MM.1S (cell line): Measurements from ENCODE around the gene EPHA10.

Experiments
- DNase-seq: peaks from one replicate; pipeline ENCODE4 v3.0.0-alpha.2; 2015
- H2AFZ ChIP-seq: fragments of 300-600 bp; sonication (generic); 2 replicates; pipeline ENCODE4 v1.6.0; 2016; ENCODE audit warnings: antibody characterized with exemption, low read length
- H3F3A ChIP-seq: fragments of 300-600 bp; sonication (generic); 2 replicates; pipeline ENCODE4 v1.6.1; 2016; ENCODE audit warnings: mild to moderate bottlenecking, antibody characterized with exemption, low read length, moderate library complexity, mixed read lengths; ENCODE audit not compliant: insufficient read depth
- H3K27ac ChIP-seq: fragments of 300-600 bp; sonication (generic); 2 replicates; pipeline ENCODE4 v1.5.1; 2016; ENCODE audit warnings: mild to moderate bottlenecking, low read length
- H3K27me3 ChIP-seq: fragments of 300-600 bp; sonication (generic); replicated peaks from 2 replicates; pipeline ENCODE4 v1.6.0; 2016; ENCODE audit warnings: low read length; ENCODE audit not compliant: insufficient read depth
- H3K36me3 ChIP-seq: fragments of 300-600 bp; sonication (generic); replicated peaks from 2 replicates; pipeline ENCODE4 v1.6.1; 2016; ENCODE audit warnings: mild to moderate bottlenecking, low read length, mixed read lengths; ENCODE audit not compliant: insufficient read depth
- H3K4me1 ChIP-seq: fragments of 300-600 bp; sonication (generic); 2 replicates; pipeline ENCODE4 v1.6.1; 2016; ENCODE audit warnings: low read length, mixed read lengths
- H3K4me2 ChIP-seq: fragments of 300-600 bp; sonication (generic); 2 replicates; pipeline ENCODE4 v1.6.0; 2016; ENCODE audit warnings: low read depth, low read length
- H3K4me3 ChIP-seq: fragments of 300-600 bp; sonication (generic); 2 replicates; pipeline ENCODE4 v1.5.1; 2016; ENCODE audit warnings: low read length, mixed read lengths
- H3K79me2 ChIP-seq: fragments of 300-600 bp; sonication (generic); 2 replicates; pipeline ENCODE4 v1.6.1; 2016; ENCODE audit warnings: mixed run types, low read length, mixed read lengths
- H3K9ac ChIP-seq: fragments of 300-600 bp; sonication (generic); 2 replicates; pipeline ENCODE4 v1.6.1; 2016; ENCODE audit warnings: low read length, mixed read lengths
- H3K9me2 ChIP-seq: fragments of 300-600 bp; sonication (generic); replicated peaks from 2 replicates; pipeline ENCODE4 v1.6.1; 2016; ENCODE audit warnings: mild to moderate bottlenecking, low read length, mixed read lengths; ENCODE audit not compliant: insufficient read depth
- H3K9me3 ChIP-seq: fragments of 300-600 bp; sonication (generic); replicated peaks from 2 replicates; pipeline ENCODE4 v1.6.1; 2016; ENCODE audit warnings: mild to moderate bottlenecking, low read length, mixed read lengths; ENCODE audit not compliant: insufficient read depth
- H4K20me1 ChIP-seq: fragments of 300-600 bp; sonication (generic); 2 replicates; pipeline ENCODE4 v1.6.1; 2016; ENCODE audit warnings: mild to moderate bottlenecking, low read length, moderate library complexity, mixed read lengths; ENCODE audit not compliant: insufficient read depth
- EZH2 ChIP-seq: fragments of 300-600 bp; sonication (generic); optimal IDR thresholded peaks from 2 replicates; pipeline ENCODE3; 2017; ENCODE audit warnings: low read depth, mild to moderate bottlenecking, antibody characterized with exemption, low read length, mixed read lengths
- EZH2phosphoT487 ChIP-seq: fragments of 300-600 bp; sonication (generic); IDR thresholded peaks from 2 replicates; pipeline ENCODE4 v1.6.1; 2018; ENCODE audit warnings: antibody characterized with exemption, low read length
- TF ChIP-seq, protein P1 (sequence below): fragments of 300-600 bp; sonication (generic); IDR thresholded peaks from 2 replicates; pipeline ENCODE4 v1.5.1; 2016; ENCODE audit warnings: antibody characterized with exemption, low read length, mixed read lengths

Gene EPHA10

DNA sequence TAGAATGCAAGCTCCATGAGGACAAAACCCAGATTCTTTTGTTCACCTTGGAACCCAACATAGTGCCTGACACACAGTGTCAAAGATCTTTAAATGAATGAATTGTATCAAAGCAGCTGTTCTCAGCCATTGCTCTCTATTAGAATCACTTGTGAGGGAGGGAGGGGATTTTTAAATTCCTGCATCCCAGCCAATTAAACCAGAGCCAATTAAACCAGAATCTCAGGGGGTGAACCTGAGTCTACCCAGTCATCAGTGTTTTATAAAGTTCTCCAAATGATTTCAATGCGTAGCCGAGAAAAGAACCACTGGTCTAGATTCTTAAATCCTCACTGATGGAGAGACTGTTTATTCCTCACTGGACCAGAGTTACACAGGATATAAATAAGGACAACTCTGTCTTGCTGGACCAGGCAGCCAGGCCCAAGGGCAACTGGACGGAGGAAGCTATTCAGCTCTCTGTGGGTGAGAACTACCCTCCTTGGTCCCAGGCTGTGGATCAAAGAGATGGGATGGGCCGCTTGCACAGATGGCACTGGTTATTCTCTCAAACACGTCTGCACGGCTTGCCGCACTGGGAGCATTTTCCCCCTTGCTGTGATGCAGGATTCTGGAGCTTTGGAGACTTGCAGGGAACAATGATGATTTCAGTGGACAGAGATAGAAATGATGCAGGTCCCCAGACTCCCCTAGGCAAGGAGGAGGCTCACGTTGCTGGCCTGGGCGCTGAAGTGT lies 92.6 kb downstream of the EPHA10 start:
- H3K27ac ChIP-seq: no peak overlapping the region
- no peaks in the 10 kb centered on the region for H3K36me3 ChIP-seq
- H3F3A ChIP-seq: peaks cover 20% of the 10 kb centered on the region
- H3K9me2 ChIP-seq: no peaks in the 10 kb centered on the region
- TF ChIP-seq EZH2: no peak
- TF ChIP-seq, protein P1, sequence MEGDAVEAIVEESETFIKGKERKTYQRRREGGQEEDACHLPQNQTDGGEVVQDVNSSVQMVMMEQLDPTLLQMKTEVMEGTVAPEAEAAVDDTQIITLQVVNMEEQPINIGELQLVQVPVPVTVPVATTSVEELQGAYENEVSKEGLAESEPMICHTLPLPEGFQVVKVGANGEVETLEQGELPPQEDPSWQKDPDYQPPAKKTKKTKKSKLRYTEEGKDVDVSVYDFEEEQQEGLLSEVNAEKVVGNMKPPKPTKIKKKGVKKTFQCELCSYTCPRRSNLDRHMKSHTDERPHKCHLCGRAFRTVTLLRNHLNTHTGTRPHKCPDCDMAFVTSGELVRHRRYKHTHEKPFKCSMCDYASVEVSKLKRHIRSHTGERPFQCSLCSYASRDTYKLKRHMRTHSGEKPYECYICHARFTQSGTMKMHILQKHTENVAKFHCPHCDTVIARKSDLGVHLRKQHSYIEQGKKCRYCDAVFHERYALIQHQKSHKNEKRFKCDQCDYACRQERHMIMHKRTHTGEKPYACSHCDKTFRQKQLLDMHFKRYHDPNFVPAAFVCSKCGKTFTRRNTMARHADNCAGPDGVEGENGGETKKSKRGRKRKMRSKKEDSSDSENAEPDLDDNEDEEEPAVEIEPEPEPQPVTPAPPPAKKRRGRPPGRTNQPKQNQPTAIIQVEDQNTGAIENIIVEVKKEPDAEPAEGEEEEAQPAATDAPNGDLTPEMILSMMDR: no peak
- no peak for TF ChIP-seq EZH2phosphoT487
- H3K4me3 ChIP-seq: no peak overlapping the region
- H3K9ac ChIP-seq: no peak overlapping the region
- no peaks in the 10 kb centered on the region for H3K79me2 ChIP-seq
- no peak overlapping the region for H3K4me2 ChIP-seq
- H4K20me1 ChIP-seq: no peaks in the 10 kb centered on the region
- no peaks in the 10 kb centered on the region for H3K27me3 ChIP-seq
- DNase-seq: no peak
- H3K4me1 ChIP-seq: peaks cover 31% of the 10 kb centered on the region
- H2AFZ ChIP-seq: no peak overlapping the region
- no peaks in the 10 kb centered on the region for H3K9me3 ChIP-seq

DNA sequence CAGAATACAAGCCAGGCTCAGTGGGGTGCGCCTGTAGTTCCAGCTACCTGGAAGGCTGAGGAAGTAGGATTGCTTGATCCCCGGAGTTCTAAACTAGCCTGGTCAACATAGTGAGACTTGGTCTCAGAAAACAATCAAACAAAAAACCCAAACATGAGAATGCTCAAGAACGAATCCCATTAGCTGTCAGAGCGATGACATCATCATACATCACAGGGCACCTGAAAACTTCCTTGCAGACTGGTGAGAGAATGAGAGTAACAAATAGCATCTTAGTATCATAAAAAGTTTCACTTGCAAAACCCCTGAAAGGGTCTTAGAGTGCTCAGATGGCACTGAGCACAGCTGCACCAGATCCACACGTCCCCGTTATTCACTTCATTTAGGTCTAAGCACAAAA lies 93.7 kb downstream of the EPHA10 start:
- Histone ChIP-seq H3K27ac (no peak overlapping the region), H2AFZ (no peak overlapping the region), H3K27me3 (no peaks in the 10 kb centered on the region), H3K36me3 (no peaks in the 10 kb centered on the region), H3K9me3 (no peaks in the 10 kb centered on the region), H3K79me2 (no peaks in the 10 kb centered on the region), H4K20me1 (no peaks in the 10 kb centered on the region), H3F3A (peaks cover 9% of the 10 kb centered on the region), H3K4me3 (no peak overlapping the region), H3K4me1 (peaks cover 21% of the 10 kb centered on the region), H3K4me2 (no peak overlapping the region), H3K9ac (no peak overlapping the region), H3K9me2 (no peaks in the 10 kb centered on the region)
- no peak for DNase-seq
- TF ChIP-seq, protein P1: no peak
- TF ChIP-seq EZH2 (no peak), EZH2phosphoT487 (no peak)

DNA sequence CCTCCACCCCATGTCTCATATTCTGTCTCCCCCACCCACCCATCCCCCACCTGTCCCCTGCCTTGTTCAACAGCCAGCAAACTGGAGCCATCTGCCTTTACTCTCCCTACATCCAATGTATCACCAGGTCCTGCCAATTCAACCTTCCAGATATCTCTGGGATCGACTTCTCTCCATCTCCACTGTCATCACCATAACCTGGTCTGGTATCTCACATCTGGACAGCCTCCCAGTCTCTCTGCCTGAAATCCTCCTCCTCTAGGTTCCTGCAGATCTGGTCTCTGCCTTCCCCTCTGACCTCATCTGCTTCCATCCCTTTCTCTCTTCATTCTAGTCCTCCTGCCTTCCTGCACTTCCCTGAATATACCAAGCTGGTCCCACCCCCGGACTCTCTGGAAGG lies 94.8 kb downstream of the EPHA10 start:
- H3K4me3 ChIP-seq: no peak overlapping the region

More for the DNA sequence above, 94.8 kb downstream of the EPHA10 start:
- Histone ChIP-seq H3K27ac (no peak overlapping the region), H3K27me3 (no peaks in the 10 kb centered on the region), H3K9me2 (no peaks in the 10 kb centered on the region), H3K4me2 (no peak overlapping the region), H3K9ac (no peak overlapping the region), H3K36me3 (no peaks in the 10 kb centered on the region), H3K4me1 (peaks cover 11% of the 10 kb centered on the region), H3K9me3 (no peaks in the 10 kb centered on the region), H3F3A (no peaks in the 10 kb centered on the region), H4K20me1 (no peaks in the 10 kb centered on the region), H3K79me2 (no peaks in the 10 kb centered on the region), H2AFZ (no peak overlapping the region)
- TF ChIP-seq EZH2 (no peak), EZH2phosphoT487 (no peak)
- TF ChIP-seq, protein P1: no peak
- no peak for DNase-seq
